ENCODE data around the gene PAGE2B. TPM values are rescaled to one million over a fixed set of nuclear protein-coding genes. Genes with fewer than 3 reads are reported as not detected.

PAGE2B gene, protein sequence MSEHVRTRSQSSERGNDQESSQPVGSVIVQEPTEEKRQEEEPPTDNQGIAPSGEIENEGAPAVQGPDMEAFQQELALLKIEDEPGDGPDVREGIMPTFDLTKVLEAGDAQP
- total RNA-seq (2014; rRNA removed; shearing (Covaris generic); ENCODE audit: low replicate concordance) = not detected in 2 replicates

DNA sequence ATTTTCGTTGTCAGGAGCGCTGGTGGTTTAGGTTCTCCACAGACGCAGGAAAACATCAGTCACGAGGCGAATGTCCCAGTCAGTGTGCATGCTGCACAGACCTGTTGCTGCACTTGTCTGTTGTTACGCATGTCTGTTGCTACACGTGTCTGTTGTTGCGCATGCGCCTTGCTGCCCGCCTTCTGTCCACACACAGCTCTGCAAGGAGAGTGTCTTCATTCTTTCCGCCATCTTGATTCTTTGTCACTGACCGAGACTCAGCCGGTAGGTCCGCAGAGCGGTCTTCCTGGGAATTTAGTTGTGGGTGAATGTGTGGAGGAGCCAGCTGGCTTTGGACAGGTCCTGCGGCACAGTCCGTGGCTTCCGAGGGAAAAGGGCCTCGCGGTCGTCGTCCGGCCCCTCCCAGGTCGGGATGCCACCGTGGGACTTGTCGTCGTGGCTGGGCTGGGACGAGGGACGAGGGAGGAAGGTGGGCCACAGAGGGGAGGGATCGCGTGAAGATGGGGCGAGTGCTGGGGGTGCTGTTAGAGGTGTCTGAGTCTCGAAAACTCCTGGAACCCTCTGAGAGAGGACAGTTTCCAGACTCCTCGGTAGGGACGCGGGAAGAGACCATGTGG lies at the start of gene PAGE2B:
Gene PAGE2B, plus strand, starts transcription at position 180 of the 617 bp plus-strand sequence. CDS start 1,012 bp downstream, outside the sequence.
- no peaks in the 10 kb centered on the region for H3K4me1 ChIP-seq (ENCODE audit: low read length)
- H4K20me1 ChIP-seq (ENCODE audit: insufficient read depth, low read depth, low read length) = no peaks in the 10 kb centered on the region
- H3K27me3 ChIP-seq (ENCODE audit: low read length) = no peaks in the 10 kb centered on the region
- no peaks in the 10 kb centered on the region for H3K9me3 ChIP-seq (ENCODE audit: low read length)
- H3K9ac ChIP-seq (ENCODE audit: low read length) = no peak within 1 kb of the TSS
- H3K27ac ChIP-seq (ENCODE audit: low read length) = no peak within 1 kb of the TSS
- no peak within 1 kb of the TSS for H3K4me2 ChIP-seq (ENCODE audit: low read depth, low read length, poor library complexity, severe bottlenecking)
- no peak within 1 kb of the TSS for H3K4me3 ChIP-seq (ENCODE audit: low read length)
- H3K79me2 ChIP-seq (ENCODE audit: low read length) = no peaks in the 10 kb centered on the region
- no peaks in the 10 kb centered on the region for H3K36me3 ChIP-seq (ENCODE audit: insufficient read depth, low read length)
- no peak within 1 kb of the TSS for H2AFZ ChIP-seq (ENCODE audit: low read length)
- no peaks in the 10 kb centered on the region for H3K9me2 ChIP-seq (replicated peaks; ENCODE audit: insufficient read depth, low read length)
- DNase-seq = no peak

DNA sequence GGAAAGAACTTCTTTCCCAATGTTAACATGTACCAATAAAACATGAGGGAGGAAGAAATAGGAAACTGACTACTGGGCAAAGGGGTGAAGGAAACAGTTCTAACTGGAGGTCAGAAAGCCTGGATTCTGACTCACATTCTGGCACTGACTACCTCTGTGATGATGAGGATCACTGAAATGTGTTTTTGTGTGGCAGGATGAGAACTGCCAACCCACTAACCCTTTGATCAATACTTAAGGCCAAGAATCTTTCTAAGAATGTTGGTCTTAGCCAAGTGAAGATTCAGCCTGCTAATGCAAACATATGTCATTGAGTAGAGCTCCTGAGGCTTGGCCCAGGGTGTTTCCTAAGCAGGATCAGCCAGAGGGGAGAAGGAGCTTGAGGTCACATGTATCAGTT lies 48.7 kb upstream of the PAGE2B start:
- no peak overlapping the region for H3K4me2 ChIP-seq (ENCODE audit: low read depth, low read length, poor library complexity, severe bottlenecking)
- H2AFZ ChIP-seq (ENCODE audit: low read length) = no peak overlapping the region

DNA sequence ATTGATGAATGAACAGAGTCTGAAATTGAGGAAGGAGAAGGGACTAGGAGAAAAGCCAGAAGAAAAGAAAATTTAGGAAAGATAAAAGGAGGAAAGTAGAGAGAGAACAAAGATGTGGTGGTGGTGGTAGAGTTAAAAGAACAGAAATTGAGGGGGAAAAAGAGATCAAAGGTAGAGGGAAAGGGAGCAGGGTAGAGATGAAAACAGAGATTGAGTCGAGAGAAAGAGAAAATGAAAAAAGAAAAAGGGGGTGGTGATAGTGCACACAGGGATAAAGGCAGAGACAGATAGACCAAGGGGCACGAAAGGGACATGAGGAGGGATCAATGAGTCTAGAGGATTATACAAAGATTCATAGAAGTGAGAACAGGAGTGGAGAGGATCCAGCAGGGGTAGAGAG lies 48.0 kb upstream of the PAGE2B start:
- no peaks in the 10 kb centered on the region for H3K4me1 ChIP-seq (ENCODE audit: low read length)
- no peak overlapping the region for H2AFZ ChIP-seq (ENCODE audit: low read length)
- H3K9ac ChIP-seq (ENCODE audit: low read length) = no peak overlapping the region
- no peaks in the 10 kb centered on the region for H3K27me3 ChIP-seq (ENCODE audit: low read length)
- no peaks in the 10 kb centered on the region for H3K79me2 ChIP-seq (ENCODE audit: low read length)
- H3K9me2 ChIP-seq (replicated peaks; ENCODE audit: insufficient read depth, low read length) = no peaks in the 10 kb centered on the region
- no peak for DNase-seq
- H3K36me3 ChIP-seq (ENCODE audit: insufficient read depth, low read length) = no peaks in the 10 kb centered on the region
- H3K4me3 ChIP-seq (ENCODE audit: low read length) = no peak overlapping the region
- H3K9me3 ChIP-seq (ENCODE audit: low read length) = no peaks in the 10 kb centered on the region
- H3K27ac ChIP-seq (ENCODE audit: low read length) = no peak overlapping the region
- H4K20me1 ChIP-seq (ENCODE audit: insufficient read depth, low read depth, low read length) = no peaks in the 10 kb centered on the region
- H3K4me2 ChIP-seq (ENCODE audit: low read depth, low read length, poor library complexity, severe bottlenecking) = no peak overlapping the region

More for the DNA sequence above, 48.7 kb upstream of the PAGE2B start:
- H3K9ac ChIP-seq (ENCODE audit: low read length) = no peak overlapping the region
- no peak for DNase-seq
- H3K79me2 ChIP-seq (ENCODE audit: low read length) = no peaks in the 10 kb centered on the region
- no peaks in the 10 kb centered on the region for H3K4me1 ChIP-seq (ENCODE audit: low read length)
- H3K9me2 ChIP-seq (replicated peaks; ENCODE audit: insufficient read depth, low read length) = no peaks in the 10 kb centered on the region
- H3K27ac ChIP-seq (ENCODE audit: low read length) = no peak overlapping the region
- no peaks in the 10 kb centered on the region for H3K36me3 ChIP-seq (ENCODE audit: insufficient read depth, low read length)
- H3K4me3 ChIP-seq (ENCODE audit: low read length) = no peak overlapping the region
- H4K20me1 ChIP-seq (ENCODE audit: insufficient read depth, low read depth, low read length) = no peaks in the 10 kb centered on the region
- H3K27me3 ChIP-seq (ENCODE audit: low read length) = no peaks in the 10 kb centered on the region
- H3K9me3 ChIP-seq (ENCODE audit: low read length) = no peaks in the 10 kb centered on the region

DNA sequence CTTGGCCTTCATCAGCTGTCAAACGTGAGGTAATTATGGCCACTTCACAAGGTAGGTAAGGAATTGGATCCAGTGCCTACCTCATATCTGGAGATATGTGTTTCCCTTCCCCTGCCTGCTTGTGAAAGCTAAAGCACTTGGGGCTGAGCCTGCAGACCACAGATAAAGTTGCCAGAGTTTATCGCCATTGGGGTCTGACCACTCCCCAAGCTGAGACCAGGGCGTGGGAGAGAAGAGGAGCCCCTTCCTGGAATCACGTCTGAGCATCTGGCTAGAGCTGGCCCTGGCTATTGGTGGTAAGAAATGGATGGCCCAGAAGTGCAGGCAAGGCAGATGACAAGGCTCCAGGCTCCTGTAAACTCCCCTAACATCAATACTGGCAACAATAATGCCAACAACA lies 46.8 kb upstream of the PAGE2B start:
- H3K27me3 ChIP-seq (ENCODE audit: low read length) = no peaks in the 10 kb centered on the region
- no peaks in the 10 kb centered on the region for H3K9me3 ChIP-seq (ENCODE audit: low read length)
- no peak overlapping the region for H3K9ac ChIP-seq (ENCODE audit: low read length)
- no peak overlapping the region for H3K4me2 ChIP-seq (ENCODE audit: low read depth, low read length, poor library complexity, severe bottlenecking)
- H4K20me1 ChIP-seq (ENCODE audit: insufficient read depth, low read depth, low read length) = no peaks in the 10 kb centered on the region
- H3K27ac ChIP-seq (ENCODE audit: low read length) = no peak overlapping the region
- no peaks in the 10 kb centered on the region for H3K4me1 ChIP-seq (ENCODE audit: low read length)
- H3K4me3 ChIP-seq (ENCODE audit: low read length) = no peak overlapping the region
- H3K9me2 ChIP-seq (replicated peaks; ENCODE audit: insufficient read depth, low read length) = no peaks in the 10 kb centered on the region
- H3K36me3 ChIP-seq (ENCODE audit: insufficient read depth, low read length) = no peaks in the 10 kb centered on the region
- no peak overlapping the region for H2AFZ ChIP-seq (ENCODE audit: low read length)
- no peak for DNase-seq
- no peaks in the 10 kb centered on the region for H3K79me2 ChIP-seq (ENCODE audit: low read length)

DNA sequence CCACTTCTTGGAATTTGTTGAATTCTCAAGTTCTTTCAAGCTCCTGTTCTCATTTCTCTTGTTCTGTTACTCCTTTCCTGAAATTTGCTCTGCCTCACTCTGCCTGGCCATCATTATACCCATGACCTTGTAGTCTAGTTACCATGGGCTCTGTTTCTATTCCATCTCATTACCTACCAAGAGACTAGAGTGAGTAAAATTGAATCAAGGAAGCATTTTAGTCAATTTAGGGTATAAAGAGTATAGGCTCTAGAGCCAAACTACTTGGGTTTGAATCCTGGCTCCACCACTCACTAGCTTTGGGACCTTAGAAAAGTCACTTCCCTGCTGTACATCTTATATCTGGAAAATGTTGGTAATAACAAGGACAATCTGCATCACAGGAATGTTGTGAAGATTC lies 46.2 kb upstream of the PAGE2B start:
- Histone ChIP-seq H3K4me2 (ENCODE audit: low read depth, low read length, poor library complexity, severe bottlenecking) (no peak overlapping the region), H2AFZ (ENCODE audit: low read length) (no peak overlapping the region), H3K4me3 (ENCODE audit: low read length) (no peak overlapping the region), H3K27ac (ENCODE audit: low read length) (no peak overlapping the region), H3K36me3 (ENCODE audit: insufficient read depth, low read length) (no peaks in the 10 kb centered on the region), H3K9ac (ENCODE audit: low read length) (no peak overlapping the region), H4K20me1 (ENCODE audit: insufficient read depth, low read depth, low read length) (no peaks in the 10 kb centered on the region), H3K4me1 (ENCODE audit: low read length) (no peaks in the 10 kb centered on the region), H3K79me2 (ENCODE audit: low read length) (no peaks in the 10 kb centered on the region), H3K9me2 (replicated peaks; ENCODE audit: insufficient read depth, low read length) (no peaks in the 10 kb centered on the region), H3K9me3 (ENCODE audit: low read length) (no peaks in the 10 kb centered on the region), H3K27me3 (ENCODE audit: low read length) (no peaks in the 10 kb centered on the region)
- no peak for DNase-seq

DNA sequence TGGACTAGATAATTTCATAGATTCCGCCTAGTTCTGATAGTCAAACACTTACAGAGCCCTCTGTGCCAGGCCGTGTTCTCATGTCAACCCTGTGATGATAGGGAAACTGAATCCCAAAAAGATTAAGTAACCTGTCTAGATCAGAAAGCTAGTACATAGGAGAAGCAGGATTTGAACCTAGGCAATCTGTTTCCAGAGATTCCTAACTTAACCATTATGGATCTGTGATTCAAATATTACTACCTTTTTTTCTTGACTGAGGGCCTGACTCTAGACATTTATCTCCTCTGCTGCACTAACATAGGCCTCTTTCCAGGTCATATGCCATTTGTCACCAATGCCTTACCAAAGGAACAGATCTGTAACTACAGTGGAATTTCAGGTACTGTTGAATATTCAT lies 45.5 kb upstream of the PAGE2B start:
- no peak for DNase-seq
- no peaks in the 10 kb centered on the region for H4K20me1 ChIP-seq (ENCODE audit: insufficient read depth, low read depth, low read length)
- H3K9me3 ChIP-seq (ENCODE audit: low read length) = no peaks in the 10 kb centered on the region
- no peak overlapping the region for H3K27ac ChIP-seq (ENCODE audit: low read length)
- no peaks in the 10 kb centered on the region for H3K9me2 ChIP-seq (replicated peaks; ENCODE audit: insufficient read depth, low read length)
- no peak overlapping the region for H3K9ac ChIP-seq (ENCODE audit: low read length)
- no peak overlapping the region for H3K4me3 ChIP-seq (ENCODE audit: low read length)
- H3K4me2 ChIP-seq (ENCODE audit: low read depth, low read length, poor library complexity, severe bottlenecking) = no peak overlapping the region
- H3K79me2 ChIP-seq (ENCODE audit: low read length) = no peaks in the 10 kb centered on the region
- H3K36me3 ChIP-seq (ENCODE audit: insufficient read depth, low read length) = no peaks in the 10 kb centered on the region
- H3K27me3 ChIP-seq (ENCODE audit: low read length) = no peaks in the 10 kb centered on the region
- H3K4me1 ChIP-seq (ENCODE audit: low read length) = no peaks in the 10 kb centered on the region
- H2AFZ ChIP-seq (ENCODE audit: low read length) = no peak overlapping the region

DNA sequence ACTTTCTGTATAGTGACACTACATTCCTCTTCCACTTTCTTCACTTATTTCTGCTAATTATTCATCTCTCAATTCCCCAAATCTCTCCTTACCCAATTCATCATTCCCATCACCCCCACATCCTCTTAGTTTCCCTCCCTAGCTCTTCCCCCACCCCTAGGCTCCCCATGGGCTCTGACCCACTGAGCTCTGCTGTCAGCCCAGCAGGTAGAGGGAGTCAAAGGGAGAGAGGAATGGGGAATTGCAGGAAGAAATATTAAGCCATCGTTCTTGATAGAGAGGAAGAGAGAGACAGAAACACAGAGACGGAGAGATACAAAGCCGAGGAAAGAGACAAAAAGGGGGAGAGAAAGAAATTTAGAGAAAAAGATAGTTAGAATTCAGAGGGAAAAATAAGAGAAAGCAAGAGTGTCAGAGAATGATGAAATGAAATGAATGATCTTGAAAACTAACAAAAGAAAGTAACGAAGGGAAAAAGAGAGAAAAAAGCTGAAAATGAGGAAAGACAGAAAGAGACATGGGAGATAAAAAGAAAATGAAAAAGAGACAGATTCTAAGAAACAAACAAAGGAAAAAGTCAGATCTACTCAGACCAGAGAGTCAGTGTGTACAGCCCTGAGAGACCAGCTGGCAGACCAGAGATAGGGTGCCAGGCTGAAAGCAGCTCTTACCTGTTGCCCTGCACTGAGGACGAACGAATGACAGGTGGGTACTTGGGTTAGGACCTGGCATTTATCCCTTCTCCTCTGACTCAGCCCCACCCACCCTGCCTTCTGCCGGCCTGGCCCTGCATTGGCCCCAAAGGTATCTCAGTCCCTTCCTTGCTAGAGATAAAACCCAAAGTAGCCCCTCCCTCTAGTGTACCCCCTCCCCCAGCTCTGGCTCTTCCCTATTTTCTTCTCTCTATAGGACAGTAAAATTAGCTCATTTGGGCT lies 44.3 kb upstream of the PAGE2B start, which contains the start of gene ALAS2:
Gene ALAS2, minus strand, starts transcription at position 707 of the 935 bp plus-strand sequence. CDS start 4,977 bp downstream, outside the sequence.
- no peak within 1 kb of the TSS for H3K9ac ChIP-seq (ENCODE audit: low read length)
- no peaks in the 10 kb centered on the region for H3K9me2 ChIP-seq (replicated peaks; ENCODE audit: insufficient read depth, low read length)
- no peak within 1 kb of the TSS for H3K4me3 ChIP-seq (ENCODE audit: low read length)
- H2AFZ ChIP-seq (ENCODE audit: low read length) = no peak within 1 kb of the TSS
- H3K4me1 ChIP-seq (ENCODE audit: low read length) = no peaks in the 10 kb centered on the region
- DNase-seq = no peak
- H3K36me3 ChIP-seq (ENCODE audit: insufficient read depth, low read length) = no peaks in the 10 kb centered on the region
- H3K27me3 ChIP-seq (ENCODE audit: low read length) = no peaks in the 10 kb centered on the region
- no peak within 1 kb of the TSS for H3K4me2 ChIP-seq (ENCODE audit: low read depth, low read length, poor library complexity, severe bottlenecking)
- no peak within 1 kb of the TSS for H3K27ac ChIP-seq (ENCODE audit: low read length)
- H3K79me2 ChIP-seq (ENCODE audit: low read length) = no peaks in the 10 kb centered on the region
- H3K9me3 ChIP-seq (ENCODE audit: low read length) = no peaks in the 10 kb centered on the region
- no peaks in the 10 kb centered on the region for H4K20me1 ChIP-seq (ENCODE audit: insufficient read depth, low read depth, low read length)

DNA sequence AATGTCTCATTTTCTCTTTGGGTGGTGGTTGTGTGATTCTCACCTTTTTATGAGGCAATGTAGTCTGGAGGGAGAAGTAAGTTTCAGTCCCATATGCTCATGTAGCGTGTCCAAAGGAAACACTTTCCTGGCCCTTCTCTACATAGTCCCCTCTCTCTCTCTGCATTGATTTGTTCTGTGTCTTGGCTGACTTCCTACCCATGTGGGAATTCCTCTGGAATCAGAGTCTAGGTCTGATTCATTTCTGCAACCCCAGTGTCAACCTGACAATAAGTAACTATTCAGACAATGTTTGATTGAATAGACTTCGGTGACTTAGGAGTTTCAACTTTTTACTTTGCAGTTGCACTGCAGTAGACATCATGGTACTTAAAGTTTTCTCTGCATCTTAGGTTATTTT lies 41.4 kb upstream of the PAGE2B start:
- Histone ChIP-seq H2AFZ (ENCODE audit: low read length) (no peak overlapping the region), H4K20me1 (ENCODE audit: insufficient read depth, low read depth, low read length) (no peaks in the 10 kb centered on the region), H3K9me2 (replicated peaks; ENCODE audit: insufficient read depth, low read length) (no peaks in the 10 kb centered on the region), H3K27ac (ENCODE audit: low read length) (no peak overlapping the region), H3K4me3 (ENCODE audit: low read length) (no peak overlapping the region), H3K27me3 (ENCODE audit: low read length) (no peaks in the 10 kb centered on the region), H3K4me2 (ENCODE audit: low read depth, low read length, poor library complexity, severe bottlenecking) (no peak overlapping the region), H3K36me3 (ENCODE audit: insufficient read depth, low read length) (no peaks in the 10 kb centered on the region), H3K9ac (ENCODE audit: low read length) (no peak overlapping the region), H3K9me3 (ENCODE audit: low read length) (no peaks in the 10 kb centered on the region), H3K79me2 (ENCODE audit: low read length) (no peaks in the 10 kb centered on the region), H3K4me1 (ENCODE audit: low read length) (no peaks in the 10 kb centered on the region)
- DNase-seq = no peak

All from Karpas-422 (cell line).